ENCODE results near the gene UVRAG.
A peak's percentile ranks its signal among the peaks of the same experiment; 100 is the strongest.

Gene UVRAG

DNA sequence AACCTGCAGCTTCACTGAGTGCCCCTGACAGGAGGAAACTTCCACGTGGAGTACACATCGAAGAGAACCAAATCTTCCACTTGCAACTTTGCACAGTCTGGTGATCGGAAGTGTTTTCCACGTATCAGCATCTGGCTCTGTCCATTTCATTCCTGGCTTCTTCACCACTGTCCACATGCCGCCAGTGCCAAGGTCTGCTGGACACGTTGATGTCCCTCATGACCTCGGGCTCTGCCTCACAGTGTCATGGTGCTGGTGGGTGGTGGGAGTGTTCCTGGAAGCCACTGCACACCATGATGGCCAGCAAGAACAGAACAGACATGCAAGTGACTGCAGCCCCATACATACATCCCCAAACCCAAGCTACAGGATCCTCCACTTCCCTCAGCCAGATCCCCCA is 342.9 kb downstream of the UVRAG start:
- no peak for DNase-seq

DNA sequence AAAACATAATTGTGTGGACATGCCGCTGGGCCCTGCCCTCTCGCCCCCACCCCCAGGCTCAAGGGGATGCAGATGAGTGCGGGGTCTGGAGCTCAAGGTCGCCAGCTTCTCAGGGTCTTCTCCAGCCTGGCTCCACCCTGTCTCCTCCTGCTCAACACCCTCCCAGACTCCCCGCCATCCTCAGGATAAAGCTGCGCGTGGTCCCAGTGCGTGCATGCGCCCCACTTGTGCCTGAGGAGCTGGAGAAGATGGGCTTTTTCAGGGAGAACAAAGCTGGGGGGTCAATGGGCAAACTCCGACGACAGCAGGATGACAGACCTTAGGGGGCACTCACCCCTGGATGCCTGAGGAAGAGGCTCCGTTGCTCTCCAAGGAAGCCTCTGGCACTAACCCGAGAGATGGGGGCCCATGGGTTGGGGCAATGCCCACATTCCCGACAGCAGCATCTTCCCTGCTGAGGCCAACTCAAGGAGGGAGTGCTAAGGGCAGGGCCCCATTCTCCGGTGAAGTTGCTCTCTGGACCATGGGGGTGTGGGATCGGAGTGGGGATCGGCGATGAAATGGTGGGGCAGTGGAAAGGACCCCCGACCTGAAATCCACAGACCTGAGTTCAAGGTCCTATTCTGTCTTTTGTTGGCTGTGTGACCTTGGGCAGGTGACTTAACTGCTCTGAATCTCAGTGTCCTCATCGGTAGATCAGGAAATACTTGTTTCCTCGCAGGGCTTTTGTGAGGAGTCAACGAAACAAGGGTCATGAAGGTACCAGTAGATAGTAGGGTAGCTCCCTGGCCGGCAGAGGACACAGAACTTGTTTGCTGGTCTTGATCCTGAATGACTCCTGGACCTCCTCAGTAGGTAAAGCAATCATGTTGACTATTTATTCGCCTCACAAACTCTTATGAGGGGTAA is 343.6 kb downstream of the UVRAG start:
- DNase-seq = no peak

DNA sequence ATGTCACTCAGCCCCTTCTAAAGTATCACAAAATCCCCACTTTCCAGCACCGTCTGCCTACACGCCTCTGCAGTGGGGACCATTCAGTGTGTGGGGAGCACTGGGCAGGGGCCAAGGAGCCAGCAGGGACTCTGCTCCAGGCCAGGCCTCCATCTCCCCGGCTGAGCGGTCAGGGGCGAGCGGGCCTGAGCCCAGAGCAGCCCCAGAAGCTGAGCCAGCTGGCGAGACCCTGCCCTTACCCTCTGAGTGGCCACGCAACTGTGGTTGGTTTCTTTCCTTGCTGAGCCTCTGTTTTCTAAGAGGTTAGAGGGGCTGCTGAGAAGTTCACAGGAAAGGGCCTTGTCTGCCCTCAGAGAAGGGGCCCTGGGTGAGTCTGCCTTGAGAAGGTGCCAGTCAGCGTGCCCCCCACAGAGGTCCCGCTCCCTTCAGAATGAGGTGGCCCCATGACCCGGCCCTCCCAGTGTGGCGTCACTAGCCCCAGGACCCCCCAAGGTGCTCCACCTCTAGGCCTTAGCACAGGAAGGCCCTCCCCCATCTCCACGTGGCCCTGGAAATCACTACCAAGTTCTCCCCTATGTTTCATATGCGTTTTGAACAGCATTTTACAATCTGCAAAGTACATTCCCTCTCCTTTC is 344.4 kb downstream of the UVRAG start:
- DNase-seq = no peak

DNA sequence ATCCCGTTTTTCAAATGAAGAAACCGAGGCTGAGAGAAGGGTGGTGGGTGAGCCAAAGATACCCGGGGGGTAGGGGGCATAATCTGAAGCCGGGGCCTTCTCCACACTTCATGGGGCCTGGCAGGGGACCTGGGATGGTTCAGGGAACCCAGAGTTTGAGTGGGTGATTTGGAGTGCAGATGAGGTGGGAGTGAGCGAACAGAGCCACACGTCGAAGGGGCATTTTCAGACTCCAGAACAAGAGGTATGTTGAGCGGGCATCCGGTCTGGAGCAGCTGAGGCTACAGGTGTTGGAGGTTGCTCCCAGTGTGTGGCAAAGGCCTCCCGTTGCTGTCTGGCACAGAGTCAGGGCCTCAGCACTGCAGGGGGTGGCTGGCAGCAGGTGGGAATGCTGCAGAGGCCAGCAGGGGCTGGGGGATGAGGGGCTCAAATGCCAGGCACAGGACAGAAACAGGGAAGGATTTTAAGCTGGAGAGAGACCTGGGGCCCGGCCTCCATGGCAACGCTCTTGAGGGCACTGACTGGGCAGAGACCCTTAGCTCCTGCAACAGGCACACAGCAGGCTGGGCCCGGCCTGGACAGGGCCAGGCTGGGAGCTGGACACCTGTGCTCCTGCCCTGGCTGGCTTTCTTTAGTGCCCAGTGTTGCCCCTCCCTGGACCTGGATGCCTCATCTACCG is 345.1 kb downstream of the UVRAG start:
- peak; percentile 67 for DNase-seq

DNA sequence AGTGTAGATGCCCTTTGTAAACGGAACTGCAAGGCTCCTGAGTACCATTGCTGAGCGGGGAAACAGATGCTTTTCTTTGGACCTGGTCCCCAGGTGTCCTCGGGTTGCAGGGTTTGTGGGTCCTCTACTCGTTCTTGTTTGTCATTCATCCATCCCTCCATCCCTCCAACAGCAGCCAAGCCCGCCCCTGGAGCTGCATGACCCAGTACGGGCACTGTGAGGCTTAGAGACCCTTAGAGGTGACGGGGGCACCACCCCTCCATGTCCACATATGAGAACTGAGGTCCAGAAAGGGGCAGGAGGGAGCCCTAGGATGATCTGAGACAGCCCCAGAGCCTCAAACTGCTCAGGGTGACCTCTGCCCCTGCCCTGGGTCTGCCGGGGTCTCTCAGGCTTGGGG is 345.8 kb downstream of the UVRAG start:
- no peak for DNase-seq

DNA sequence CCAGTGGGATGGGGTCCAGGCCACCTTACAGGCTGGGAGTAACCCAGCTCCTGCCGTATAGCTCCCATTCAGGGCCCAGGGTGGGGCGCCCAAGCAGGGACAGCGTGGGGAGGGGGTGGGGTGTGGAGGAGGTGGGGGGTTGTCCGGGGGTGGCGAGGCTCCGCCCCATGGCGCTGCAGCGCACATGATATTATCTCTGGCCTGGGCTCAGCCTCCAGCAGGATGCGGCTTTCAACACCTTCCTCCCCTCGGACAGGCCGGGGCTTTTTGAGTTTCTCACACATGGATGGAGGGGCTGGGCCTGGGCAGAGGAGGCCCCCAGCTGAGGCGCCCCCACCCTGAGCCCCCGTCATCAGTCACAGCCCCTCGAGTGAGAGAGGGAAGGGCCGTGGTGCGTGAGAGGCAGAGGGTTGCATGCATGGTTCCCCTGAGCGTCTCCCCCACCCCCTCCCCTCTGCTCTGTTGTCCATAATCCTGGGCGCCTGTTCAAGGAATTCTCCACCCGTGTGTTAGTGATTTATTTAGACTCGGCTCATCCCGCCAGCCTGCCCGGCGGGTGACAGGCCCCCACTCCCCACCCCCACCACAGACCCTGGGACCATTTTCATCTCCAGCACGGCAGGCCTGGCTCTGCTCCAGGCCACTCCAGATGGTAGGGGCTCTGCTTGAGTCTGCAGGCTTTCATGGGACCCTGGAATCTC is 346.4 kb downstream of the UVRAG start:
- peak; percentile 67 for DNase-seq

DNA sequence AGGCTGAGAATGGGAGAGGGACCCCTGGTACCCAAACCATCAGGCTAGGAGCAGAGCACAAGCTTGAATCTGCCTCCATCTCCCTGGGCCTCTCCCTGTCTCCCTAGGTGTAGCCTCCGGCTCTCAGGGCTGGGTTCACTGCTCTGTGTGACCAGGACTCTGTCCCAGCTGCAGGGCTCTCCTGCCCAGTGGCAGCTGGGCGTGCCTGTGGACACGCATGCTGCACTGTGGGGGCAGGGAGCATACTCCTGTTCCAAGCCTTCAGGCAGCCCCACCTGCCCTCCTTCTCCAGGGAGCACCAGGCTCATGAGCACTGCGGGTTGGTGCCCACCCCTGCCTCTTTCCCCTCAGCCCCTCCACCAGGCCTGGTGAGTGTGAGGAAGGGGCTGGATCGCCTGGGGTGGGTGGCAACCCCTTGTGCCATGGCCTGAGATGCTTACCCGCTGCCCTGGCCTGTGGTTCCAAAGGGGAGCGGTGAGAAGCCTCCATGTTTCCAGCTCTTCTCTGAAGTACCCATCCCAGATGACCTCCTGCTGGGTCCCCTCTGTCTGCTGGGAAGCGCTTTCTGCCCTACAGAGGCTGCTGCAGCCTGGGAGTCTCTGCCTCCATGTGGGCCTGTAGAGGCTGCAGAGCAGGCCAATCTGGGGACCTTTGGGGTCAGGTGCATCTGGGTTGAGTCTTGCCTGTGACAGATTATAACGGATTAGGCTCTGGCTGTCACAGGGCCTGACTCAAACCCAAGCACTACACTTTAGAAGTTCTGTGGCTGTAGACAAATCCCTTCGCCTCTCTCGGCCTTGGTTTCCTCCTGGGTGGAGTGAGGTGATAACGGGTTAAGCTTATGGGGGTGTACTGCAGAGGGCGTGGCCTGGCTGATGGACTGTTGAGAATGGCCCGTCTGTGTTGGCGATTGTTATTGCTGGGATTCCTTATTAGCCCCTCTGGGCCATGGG is 347.6 kb downstream of the UVRAG start:
- no peak for DNase-seq

DNA sequence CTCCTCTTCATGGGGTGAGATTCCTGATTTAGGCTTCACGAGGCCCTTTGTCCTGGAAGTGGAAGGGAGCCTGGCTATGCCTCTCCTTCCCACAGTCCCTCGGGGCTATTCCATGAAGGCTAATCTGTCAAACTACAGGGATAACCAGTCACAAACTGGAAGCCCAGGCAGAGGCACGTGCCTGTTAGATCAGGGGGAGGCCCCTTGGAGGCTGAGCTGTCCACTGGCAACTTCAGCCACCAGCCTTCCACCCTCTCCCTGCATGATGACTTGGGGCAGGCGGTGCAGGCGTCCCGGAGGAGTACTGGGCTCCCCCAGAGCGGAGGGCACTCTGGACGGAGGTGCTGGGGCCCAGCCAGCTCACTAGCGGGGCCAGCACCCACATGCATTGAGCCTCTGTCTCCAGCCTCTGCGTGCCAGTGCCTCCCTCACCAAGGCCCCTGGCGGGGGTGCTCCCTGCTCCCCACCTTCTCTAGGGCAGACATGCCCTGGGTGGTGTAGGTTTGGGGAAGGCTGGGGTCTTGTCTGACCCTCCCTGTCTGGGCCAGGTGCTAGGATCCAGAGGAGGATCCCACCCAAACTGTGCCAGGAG is 348.4 kb downstream of the UVRAG start:
- DNase-seq = no peak

DNA sequence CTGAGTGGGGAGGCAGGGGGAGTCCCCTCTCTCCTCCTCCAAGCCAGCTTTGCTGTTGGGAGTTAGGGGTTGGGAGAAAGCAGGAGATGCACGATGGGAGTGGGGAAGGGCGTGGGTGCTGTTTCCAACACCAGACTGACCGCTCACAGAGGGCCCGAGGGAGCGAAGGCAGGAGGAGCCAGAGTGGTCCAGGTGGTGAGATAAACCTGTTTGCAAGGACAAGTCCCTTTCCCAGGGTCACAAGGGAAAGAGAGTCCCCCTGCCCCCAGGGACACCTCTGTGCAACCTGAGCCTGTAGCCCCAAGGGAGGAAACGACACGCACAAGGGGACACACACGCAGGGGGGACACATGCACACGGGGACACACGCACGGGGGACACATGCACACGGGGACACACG is 349.1 kb downstream of the UVRAG start:
- no peak for DNase-seq

DNA sequence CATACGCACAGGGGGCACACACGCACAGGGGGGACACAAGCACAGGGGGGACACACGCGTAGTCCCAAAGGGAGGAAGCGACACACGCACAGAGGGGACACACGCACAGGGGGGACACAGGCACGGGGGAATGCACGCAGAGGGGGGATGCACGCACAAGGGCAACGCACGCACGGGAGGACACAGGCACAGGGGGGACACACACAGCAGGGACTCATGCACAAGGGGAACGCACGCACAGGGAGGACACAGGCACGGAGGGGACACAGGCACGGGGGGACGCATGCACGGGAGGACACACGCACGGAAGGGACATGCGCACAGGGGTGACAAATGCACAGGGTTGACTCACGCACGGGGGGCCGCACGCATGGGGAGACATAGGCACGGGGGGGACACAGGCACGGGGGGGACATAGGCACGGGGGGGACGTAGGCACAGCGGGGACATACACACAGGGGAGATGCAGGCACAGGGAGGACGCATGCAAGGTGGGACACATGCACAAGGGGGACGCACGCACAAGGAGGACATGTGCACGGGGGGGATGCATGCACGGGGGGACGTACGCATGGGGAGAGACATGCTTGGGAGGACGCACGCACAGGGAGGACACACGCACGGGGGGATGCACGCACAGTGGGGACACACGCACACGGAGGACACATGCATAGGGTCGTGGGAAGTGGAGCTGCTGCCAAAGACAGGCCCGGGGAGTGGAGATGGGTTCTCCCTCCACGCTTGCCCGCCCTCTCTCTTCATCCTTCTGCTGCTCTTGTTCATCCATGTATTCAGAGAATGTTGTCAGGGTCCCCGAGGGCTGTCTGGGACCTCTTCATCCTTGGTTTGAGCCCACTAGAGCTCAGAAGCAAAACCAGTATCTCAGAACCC is 350.1 kb downstream of the UVRAG start:
- no peak for DNase-seq

DNA sequence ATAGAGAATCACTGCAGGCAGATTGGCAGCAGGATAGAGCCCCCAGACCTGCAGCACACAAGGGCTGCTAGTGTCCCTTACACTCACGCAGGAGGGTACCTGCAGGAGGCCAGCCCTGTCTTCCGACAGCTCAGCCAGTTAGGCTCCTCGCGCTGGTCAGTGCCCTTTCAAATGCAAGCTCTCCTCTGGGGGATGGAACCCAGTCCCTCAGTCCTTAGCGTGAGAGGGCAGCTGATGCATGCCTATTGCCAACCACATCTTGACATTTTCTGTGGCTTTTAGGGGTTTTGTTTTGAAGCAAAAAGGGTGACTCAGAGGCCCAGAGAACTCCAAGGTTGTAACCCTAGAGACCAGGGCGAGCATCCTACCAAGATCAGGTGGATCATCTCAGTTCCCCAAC is 351.3 kb downstream of the UVRAG start:
- DNase-seq = no peak

DNA sequence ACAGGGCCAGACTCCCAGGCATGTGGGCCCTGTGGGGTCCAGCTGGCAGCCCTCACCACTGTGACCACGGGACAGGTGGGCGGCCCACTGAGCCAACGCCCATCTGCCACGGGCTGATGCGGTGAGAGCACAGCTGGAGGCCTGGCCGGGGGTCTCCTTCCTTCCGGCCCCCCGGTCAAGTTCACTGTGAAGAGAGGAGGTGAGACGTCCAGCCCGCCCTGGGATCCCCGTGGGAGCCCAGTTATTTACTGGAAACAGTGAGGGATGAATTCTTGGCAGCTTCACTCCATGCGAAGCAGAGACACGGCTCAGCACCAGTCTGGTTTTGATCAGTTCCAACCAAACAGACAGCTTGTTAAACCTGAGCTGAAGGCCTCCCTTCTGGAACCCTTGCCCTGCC is 352.6 kb downstream of the UVRAG start:
- DNase-seq = no peak

DNA sequence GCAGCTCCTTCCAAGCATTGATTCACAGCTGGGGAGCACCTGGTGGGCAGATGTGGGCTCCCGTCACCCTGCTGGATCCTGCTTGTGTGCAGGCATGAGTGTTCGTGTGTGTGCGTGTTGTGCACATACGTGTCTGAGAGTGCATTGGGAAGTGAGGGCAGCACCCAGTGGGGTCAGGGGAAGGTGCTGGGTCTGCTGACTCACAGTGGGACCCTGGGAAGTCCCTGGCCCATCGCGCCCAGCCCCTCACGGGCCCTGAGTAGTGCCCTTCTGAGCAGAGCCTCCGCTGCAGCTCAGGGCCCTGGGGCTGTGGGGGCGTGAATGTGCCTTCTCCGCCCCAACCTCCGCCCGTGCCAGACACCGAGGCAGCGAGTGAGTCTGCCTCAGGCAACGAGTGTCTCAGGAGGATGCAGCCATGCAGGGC is 354.5 kb downstream of the UVRAG start:
- DNase-seq = no peak

DNA sequence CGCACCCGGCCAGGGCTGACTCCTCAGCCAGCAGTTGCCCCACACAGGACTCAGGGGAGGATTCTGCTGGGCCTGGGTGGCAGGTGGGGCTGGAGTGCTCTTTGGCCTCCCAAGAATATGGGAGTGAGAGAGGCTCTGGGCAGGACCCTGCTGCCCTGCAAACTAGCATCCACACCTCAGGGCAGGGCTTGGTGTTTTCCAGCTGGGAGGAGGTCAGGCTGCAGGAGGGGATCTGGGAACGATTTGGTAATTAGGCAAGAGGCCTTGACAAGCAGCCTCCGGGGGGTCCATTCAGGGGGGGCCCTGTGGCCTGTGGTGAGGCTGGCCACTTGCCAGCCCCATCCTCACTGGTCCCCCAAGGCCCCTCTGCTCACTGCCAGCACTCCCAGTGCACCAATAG is 355.5 kb downstream of the UVRAG start:
- DNase-seq = no peak

DNA sequence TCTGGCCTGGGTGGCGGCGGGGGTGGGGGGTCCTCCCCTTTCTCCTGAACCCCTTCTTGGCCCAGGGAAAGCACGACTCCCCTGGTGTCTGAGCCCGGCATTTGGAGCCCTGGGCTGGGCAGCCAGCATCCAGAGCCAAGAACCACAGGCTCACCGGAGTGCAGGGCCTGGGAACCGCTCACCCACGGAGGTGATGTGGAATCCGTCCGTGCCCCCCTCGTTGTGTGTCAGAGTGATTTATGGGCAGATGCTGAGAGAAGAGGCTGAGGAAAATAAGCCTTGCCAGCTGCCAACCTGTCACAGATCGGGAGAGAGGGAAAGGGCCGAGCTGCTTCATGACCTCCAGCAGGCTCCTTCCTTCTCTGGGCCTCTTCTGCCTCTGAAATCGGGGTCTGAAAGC is 357.6 kb downstream of the UVRAG start:
- DNase-seq = peak; percentile 65

DNA sequence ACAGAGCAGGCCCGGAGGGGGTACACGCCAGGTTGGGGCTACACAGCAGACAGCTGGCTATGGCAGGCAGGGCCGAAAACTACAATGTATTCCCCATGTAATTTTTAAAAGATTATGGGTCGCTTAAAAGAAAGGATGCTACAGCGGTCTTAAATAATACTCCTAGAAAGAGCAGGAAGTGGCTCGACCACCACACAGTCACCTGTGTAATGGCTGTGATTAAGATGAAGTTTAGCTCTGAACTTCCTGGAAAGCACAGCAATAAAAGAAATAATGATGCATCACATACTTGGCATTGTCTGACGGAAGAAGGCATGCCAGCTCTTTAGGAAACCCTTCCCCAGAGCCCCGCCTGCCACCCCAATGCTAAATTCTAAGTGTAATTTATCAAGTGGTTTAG is 358.7 kb downstream of the UVRAG start:
- DNase-seq = no peak

DNA sequence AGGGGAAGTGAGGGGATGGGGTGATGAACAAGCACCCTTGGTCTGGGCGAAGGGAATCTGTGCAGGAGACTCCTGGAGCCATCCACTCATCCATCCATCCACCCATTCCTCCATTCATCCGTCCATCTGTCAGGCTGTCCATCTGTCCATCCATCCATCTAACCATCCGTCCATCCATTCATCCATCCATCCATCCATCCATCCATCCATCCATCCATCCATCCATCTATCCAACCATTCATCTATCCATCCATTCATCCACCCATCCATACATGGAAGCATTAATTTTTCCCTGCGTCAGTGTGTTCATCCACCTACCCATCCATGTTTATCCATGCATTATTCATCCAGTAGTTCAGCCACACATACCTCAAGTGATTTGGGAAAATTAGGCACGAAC is 359.3 kb downstream of the UVRAG start:
- no peak for DNase-seq

DNA sequence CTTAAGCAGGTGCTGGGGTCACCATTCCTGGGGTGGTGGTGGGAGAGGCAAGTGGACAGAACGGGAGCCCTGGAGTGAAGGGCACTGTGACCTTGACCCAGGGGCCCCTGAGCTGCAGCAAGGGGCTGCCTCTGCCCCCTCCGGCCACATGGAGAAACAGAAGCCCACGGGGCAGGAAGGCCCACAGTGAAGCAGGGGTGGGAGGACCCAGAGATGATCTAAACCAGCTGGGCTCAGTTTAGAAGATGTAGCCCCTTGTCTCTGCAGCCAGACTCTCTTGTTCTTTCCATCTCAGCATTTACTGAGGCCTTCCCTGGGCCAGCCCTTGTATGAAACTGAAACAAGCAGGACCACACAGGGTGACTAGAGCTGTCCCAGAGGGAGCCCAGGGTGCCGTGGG is 360.8 kb downstream of the UVRAG start:
- no peak for DNase-seq

DNA sequence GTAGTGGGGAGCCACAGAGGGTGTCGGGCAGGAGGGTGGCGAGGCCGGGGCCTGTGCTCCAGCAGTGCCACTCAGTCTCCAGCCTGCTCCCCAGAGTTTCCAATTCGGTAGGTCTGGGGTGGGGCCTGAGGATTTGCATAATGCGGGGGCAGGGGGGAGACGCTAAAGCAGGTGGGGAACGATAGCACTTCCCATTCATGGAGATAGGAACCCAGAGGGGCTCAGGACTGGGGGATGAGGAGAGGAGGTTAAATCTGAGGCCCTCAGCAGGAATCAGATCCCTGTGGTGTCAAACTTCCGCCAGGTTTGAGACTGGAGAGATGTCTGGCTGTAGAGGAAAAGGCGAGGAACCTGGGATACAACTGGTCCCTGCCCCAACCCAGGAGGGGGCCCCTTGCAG is 361.5 kb downstream of the UVRAG start:
- DNase-seq = no peak

DNA sequence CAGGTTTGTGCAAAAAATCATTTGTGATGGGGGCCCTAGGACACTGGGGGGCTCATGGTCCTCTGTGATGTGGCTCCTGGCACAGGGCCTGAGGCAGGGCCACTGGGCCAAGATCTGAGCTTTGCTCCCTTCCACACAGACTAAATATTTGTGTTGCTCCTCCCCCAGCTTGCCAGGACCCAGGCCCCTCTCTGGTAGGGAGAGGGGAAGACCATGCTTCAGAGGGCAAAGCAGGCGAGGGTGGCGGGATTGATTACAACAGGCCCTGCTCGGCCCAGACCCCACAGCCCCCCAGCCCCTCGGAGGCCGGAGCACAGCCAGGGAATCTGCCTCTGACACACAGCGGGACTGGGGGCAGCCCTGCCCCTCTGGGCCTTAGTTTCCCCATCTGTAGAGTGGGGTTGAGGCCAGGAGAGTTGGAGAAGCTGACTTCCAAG is 362.3 kb downstream of the UVRAG start:
- no peak for DNase-seq

DNA sequence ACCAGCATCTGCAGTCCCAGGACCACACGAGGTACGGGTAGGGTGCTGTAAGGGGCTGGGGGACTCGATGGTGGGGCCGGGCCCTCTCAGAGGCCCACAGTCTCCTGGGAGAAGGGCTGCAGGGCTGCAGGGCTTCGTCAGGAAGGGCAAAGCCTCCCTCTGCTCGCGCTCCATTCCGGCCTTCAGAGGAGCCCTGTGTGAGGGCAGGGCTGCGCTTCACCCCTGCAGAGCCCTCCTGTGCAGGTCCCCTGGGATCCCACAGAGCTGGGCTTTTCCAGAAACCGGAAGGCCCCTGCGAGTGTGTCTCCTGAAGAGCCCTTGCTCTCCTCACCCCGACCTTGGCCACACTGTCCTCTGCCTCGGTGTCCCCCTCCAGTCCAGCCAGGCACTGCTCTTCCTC is 364.1 kb downstream of the UVRAG start:
- DNase-seq = no peak
